ENCODE results near the gene TNIP1.

The TNIP1 gene

GRCh38 chr5:151062405-151063141 lies 18.3 kb downstream of the TNIP1 start:
- FAIRE-seq, result no peak

GRCh38 chr5:151060742-151061141 lies 20.1 kb downstream of the TNIP1 start:
- no peak for FAIRE-seq

GRCh38 chr5:151058891-151059489 lies 21.8 kb downstream of the TNIP1 start:
- no peak for FAIRE-seq

- no peak for FAIRE-seq
Observed at GRCh38 chr5:151058301-151058700, 22.5 kb downstream of the TNIP1 start.

GRCh38 chr5:151056379-151057325 lies 24.2 kb downstream of the TNIP1 start:
- FAIRE-seq, result no peak

- no peak for FAIRE-seq
Observed at GRCh38 chr5:151055336-151055735, 25.5 kb downstream of the TNIP1 start.

- FAIRE-seq, result no peak
Observed at GRCh38 chr5:151054709-151055108, 26.1 kb downstream of the TNIP1 start.

- FAIRE-seq, result no peak
Observed at GRCh38 chr5:151053796-151054462, 26.9 kb downstream of the TNIP1 start.

- FAIRE-seq, result no peak
Observed at GRCh38 chr5:151052836-151053235, 28.0 kb downstream of the TNIP1 start.

GRCh38 chr5:151051931-151052608 lies 28.8 kb downstream of the TNIP1 start:
- FAIRE-seq, result no peak

GRCh38 chr5:151051066-151051930 lies 29.5 kb downstream of the TNIP1 start:
- FAIRE-seq, result no peak

GRCh38 chr5:151048526-151048925 lies 32.3 kb downstream of the TNIP1 start:
- FAIRE-seq, result no peak

- FAIRE-seq, result no peak
Observed at GRCh38 chr5:151047814-151048425, 32.9 kb downstream of the TNIP1 start.

- no peak for FAIRE-seq
Observed at GRCh38 chr5:151042453-151043093, 38.3 kb downstream of the TNIP1 start.

- FAIRE-seq, result no peak
Observed at GRCh38 chr5:151041577-151042268, 39.1 kb downstream of the TNIP1 start.

- FAIRE-seq, result no peak
Observed at GRCh38 chr5:151040211-151040747, 40.6 kb downstream of the TNIP1 start.

- no peak for FAIRE-seq
Observed at GRCh38 chr5:151039665-151040064, 41.2 kb downstream of the TNIP1 start.

- no peak for FAIRE-seq
Observed at GRCh38 chr5:151038801-151039238, 42.0 kb downstream of the TNIP1 start.

GRCh38 chr5:151038412-151038745 lies 42.5 kb downstream of the TNIP1 start:
- FAIRE-seq, result no peak

Measured in islet of Langerhans (tissue), 1 donor.